ENCODE measurements around the gene IST1. TPM values are rescaled to one million over a fixed set of nuclear protein-coding genes. Genes with fewer than 3 reads are reported as not detected.

The IST1 gene
- total RNA-seq, 4 donors from 2014 or later = 229 to 249 (median 230) TPM

GRCh38 chr16:71852158-71852557, 43.2 kb upstream of the IST1 start:
- no peak for DNase-seq (ENCODE audit: low spot score)
- TF ChIP-seq CTCF (IDR thresholded peaks at IDR 0.05) = no peak

GRCh38 chr16:71852561-71852960, 42.8 kb upstream of the IST1 start:
- no peak for TF ChIP-seq CTCF (IDR thresholded peaks at IDR 0.05)
- ATAC-seq (ENCODE audit: low FRiP score) (no peak), DNase-seq (ENCODE audit: low spot score) (no peak)

More at GRCh38 chr16:71852158-71852557, 43.2 kb upstream of the IST1 start:
- no peak for ATAC-seq (ENCODE audit: low FRiP score)

GRCh38 chr16:71853413-71853812, 41.9 kb upstream of the IST1 start:
- DNase-seq (ENCODE audit: low spot score) (no peak), ATAC-seq (ENCODE audit: low FRiP score) (no peak)
- no peak for TF ChIP-seq CTCF (IDR thresholded peaks at IDR 0.05)

- DNase-seq (ENCODE audit: low spot score) (no peak), ATAC-seq (ENCODE audit: low FRiP score) (no peak)
- TF ChIP-seq CTCF (IDR thresholded peaks at IDR 0.05) = no peak
These were observed 40.9 kb upstream of the IST1 start for GRCh38 chr16:71854369-71854948.

- ATAC-seq (ENCODE audit: low FRiP score) (no peak), DNase-seq (ENCODE audit: low spot score) (no peak)
- no peak for TF ChIP-seq CTCF (IDR thresholded peaks at IDR 0.05)
These were observed 39.2 kb upstream of the IST1 start for GRCh38 chr16:71855937-71856662.

GRCh38 chr16:71859762-71860521, 35.4 kb upstream of the IST1 start:
- ATAC-seq (ENCODE audit: low FRiP score) = no peak
- DNase-seq (ENCODE audit: low spot score) = no peak
- TF ChIP-seq CTCF (IDR thresholded peaks at IDR 0.05) = no peak

All from omental fat pad (tissue), 4 donors.